ENCODE measurements around the gene MTHFD1L. TPM values are rescaled to one million over a fixed set of nuclear protein-coding genes. Genes with fewer than 3 reads are reported as not detected.

Gene MTHFD1L
- total and polyA plus RNA-seq, 8 donors, result 1.8 to 16.3 (median 8.8) TPM

GRCh38 chr6:150890346-150890745, 24.8 kb downstream of the MTHFD1L start:
- DNase-seq, result no peak
- intact Hi-C loops (cut with DNase I; ENCODE audit: low total_unique reads), result loop anchor here (5.0 to 10.0 kb wide), 2 partner anchors 114 to 442 kb away; no protein-coding TSS in a partner anchor
- Histone ChIP-seq H3K27me3 (no peaks in the 10 kb centered on the region), H3K4me3 (no peak overlapping the region), H3K27ac (no peak overlapping the region), H3K36me3 (peaks cover 0 to 48% (median 34%) of the 10 kb centered on the region in 4 donors), H3K4me1 (peaks cover 4 to 14% (median 8%) of the 10 kb centered on the region in 4 donors), H3K9me3 (no peaks in the 10 kb centered on the region)
- 89 to 94% (median 93%) methylated on average over 13 of the region's 13 CpGs for WGBS, 5 donors
- TF ChIP-seq POLR2AphosphoS5 (IDR thresholded peaks at IDR 0.05) (no peak), CTCF (IDR thresholded peaks at IDR 0.05) (no peak), EP300 (IDR thresholded peaks at IDR 0.05) (no peak), POLR2A (IDR thresholded peaks at IDR 0.05) (no peak)

GRCh38 chr6:150891888-150892485, 26.5 kb downstream of the MTHFD1L start:
- intact Hi-C loops (cut with DNase I; ENCODE audit: low total_unique reads), result loop anchor here (5.0 to 10.0 kb wide), 2 partner anchors 113 to 440 kb away; no protein-coding TSS in a partner anchor
- TF ChIP-seq CTCF (IDR thresholded peaks at IDR 0.05) (peak in 5 of 7 experiments; percentile 54 to 86 (median 80)), POLR2AphosphoS5 (IDR thresholded peaks at IDR 0.05) (peak in 1 of 3 donors; percentile 62), POLR2A (IDR thresholded peaks at IDR 0.05) (no peak), EP300 (IDR thresholded peaks at IDR 0.05) (no peak)
- WGBS, 5 donors, result 25 to 30% (median 29%) methylated on average over 7 of the region's 7 CpGs
- H3K27me3 ChIP-seq, result no peaks in the 10 kb centered on the region
- no peak overlapping the region for H3K4me3 ChIP-seq
- H3K9me3 ChIP-seq, result no peaks in the 10 kb centered on the region
- peak; percentile 71 to 92 for DNase-seq
- no peak overlapping the region for H3K27ac ChIP-seq
- peaks cover 0 to 34% (median 32%) of the 10 kb centered on the region in 4 donors for H3K36me3 ChIP-seq
- peaks cover 4 to 14% (median 8%) of the 10 kb centered on the region in 4 donors for H3K4me1 ChIP-seq

DNA sequence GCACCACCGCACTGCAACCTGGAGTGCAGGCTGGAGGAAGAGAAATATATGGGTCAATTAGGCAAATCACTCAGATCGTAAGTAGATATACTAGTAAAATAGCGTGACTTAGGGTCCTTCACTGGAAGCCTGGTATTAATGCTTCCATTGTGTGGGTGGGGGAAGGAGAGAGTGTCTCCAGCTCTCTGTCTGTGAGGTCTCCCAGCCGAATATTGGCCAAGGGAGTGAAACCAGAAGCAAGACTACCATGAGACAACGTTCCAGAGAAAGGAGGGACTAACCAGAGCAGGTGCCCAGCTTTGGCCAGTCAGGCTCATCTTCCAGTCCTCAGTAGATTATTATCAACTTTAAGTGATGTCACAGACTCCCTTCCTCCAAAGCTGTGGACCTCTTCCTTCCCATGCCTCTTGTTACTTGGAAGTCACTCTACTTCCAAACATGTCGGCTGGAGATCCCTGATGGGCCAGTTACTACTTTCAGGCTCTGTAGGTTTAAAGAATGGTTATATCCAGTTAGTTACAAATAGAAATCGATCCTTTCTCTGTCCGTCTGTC, 28.8 kb downstream of the MTHFD1L start:
- 87 to 93% (median 89%) methylated on average over 8 of the region's 8 CpGs for WGBS, 5 donors
- intact Hi-C loops (cut with DNase I; ENCODE audit: low total_unique reads), result loop anchor here (5.0 to 10.0 kb wide), 2 partner anchors 111 to 438 kb away; no protein-coding TSS in a partner anchor
- Histone ChIP-seq H3K27me3 (no peaks in the 10 kb centered on the region), H3K4me3 (no peak overlapping the region), H3K27ac (no peak overlapping the region), H3K4me1 (peaks cover 4 to 14% (median 11%) of the 10 kb centered on the region in 4 donors), H3K36me3 (peaks cover 0 to 15% (median 13%) of the 10 kb centered on the region in 4 donors), H3K9me3 (no peaks in the 10 kb centered on the region)
- no peak for TF ChIP-seq CTCF (IDR thresholded peaks at IDR 0.05)
- TF ChIP-seq POLR2A (IDR thresholded peaks at IDR 0.05), result no peak
- TF ChIP-seq POLR2AphosphoS5 (IDR thresholded peaks at IDR 0.05), result no peak
- TF ChIP-seq EP300 (IDR thresholded peaks at IDR 0.05), result no peak
- DNase-seq, result no peak

DNA sequence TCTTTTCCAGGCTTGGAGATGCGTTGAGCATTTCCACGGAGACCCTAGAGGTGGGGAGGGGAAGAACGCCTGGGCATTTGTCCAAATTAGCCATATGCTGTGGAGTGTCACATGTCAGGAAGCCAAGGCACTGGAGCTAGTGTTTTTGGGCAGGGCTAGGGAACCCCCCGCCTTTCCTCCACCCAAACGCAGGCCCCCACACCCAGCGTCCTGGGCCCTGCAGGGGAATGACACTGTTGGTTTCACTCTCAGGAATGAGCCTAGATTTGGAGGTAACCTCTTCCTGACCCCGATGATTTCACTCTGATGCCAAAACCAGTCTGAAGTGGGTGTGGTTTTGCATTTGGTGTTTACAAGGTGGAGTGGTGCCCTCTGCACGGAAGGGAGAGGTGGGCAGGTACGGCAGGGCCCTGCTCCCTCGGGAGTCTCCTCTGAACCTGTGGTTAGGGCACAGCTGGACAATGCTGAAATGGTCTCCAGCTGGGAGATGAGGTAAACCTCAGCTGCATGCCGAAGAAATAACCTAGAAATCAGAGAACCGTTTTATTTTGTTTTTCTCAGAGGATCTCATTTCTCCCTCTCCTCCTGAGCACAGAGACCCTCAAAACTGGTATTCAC, 29.5 kb downstream of the MTHFD1L start:
- intact Hi-C loops (cut with DNase I; ENCODE audit: low total_unique reads), result loop anchor here (5.0 to 10.0 kb wide), 2 partner anchors 110 to 437 kb away; no protein-coding TSS in a partner anchor
- Histone ChIP-seq H3K9me3 (no peaks in the 10 kb centered on the region), H3K36me3 (peaks cover 0 to 7% (median 7%) of the 10 kb centered on the region in 4 donors), H3K27ac (no peak overlapping the region), H3K4me1 (peaks cover 4 to 14% (median 11%) of the 10 kb centered on the region in 4 donors), H3K4me3 (no peak overlapping the region), H3K27me3 (no peaks in the 10 kb centered on the region)
- peak in 1 of 2 donors; percentile 81 for DNase-seq
- TF ChIP-seq EP300 (IDR thresholded peaks at IDR 0.05) (no peak), POLR2AphosphoS5 (IDR thresholded peaks at IDR 0.05) (no peak), POLR2A (IDR thresholded peaks at IDR 0.05) (no peak), CTCF (IDR thresholded peaks at IDR 0.05) (no peak)
- WGBS, 5 donors, result 32 to 47% (median 42%) methylated on average over 8 to 12 of the region's 12 CpGs

Data from stomach (tissue), 9 donors.